Right ventricle myocardium inferior (tissue), 1 donor: Measurements from ENCODE around the gene PBX1. TPM values are rescaled to one million over a fixed set of nuclear protein-coding genes. Genes with fewer than 3 reads are reported as not detected.

Source experiments
- ATAC-seq: fragments of 200-7000 bp; cut with Tn5 transposase; one replicate; pipeline ENCODE4 v1.9.1; 2020; ENCODE audit warnings: mild to moderate bottlenecking, moderate library complexity
- DNase-seq: peaks from one replicate; pipeline ENCODE4 v3.0.0; 2021; ENCODE audit errors: missing footprints
- intact Hi-C: fragments of 100-400 bp; cut with DNase I; formaldehyde crosslinking; loops from one replicate; pipeline ENCODE4 v1.11.0; 2022
- total RNA-seq: library from RNA; stranded (reverse); fragmentation: NEBNext Ultra II Directional; extraction: Animal tissue kit (Norgen Biotek cat#: 25700); gene quantifications from one replicate; pipeline ENCODE4 v1.2.1, GENCODE V29; 2021
- donor health status: DM: no; HTN: yes; CAD: no; lungs with severe emphysema.

Gene PBX1
- total RNA-seq, 1 donor from 2014 or later, result 78.8 TPM

DNA sequence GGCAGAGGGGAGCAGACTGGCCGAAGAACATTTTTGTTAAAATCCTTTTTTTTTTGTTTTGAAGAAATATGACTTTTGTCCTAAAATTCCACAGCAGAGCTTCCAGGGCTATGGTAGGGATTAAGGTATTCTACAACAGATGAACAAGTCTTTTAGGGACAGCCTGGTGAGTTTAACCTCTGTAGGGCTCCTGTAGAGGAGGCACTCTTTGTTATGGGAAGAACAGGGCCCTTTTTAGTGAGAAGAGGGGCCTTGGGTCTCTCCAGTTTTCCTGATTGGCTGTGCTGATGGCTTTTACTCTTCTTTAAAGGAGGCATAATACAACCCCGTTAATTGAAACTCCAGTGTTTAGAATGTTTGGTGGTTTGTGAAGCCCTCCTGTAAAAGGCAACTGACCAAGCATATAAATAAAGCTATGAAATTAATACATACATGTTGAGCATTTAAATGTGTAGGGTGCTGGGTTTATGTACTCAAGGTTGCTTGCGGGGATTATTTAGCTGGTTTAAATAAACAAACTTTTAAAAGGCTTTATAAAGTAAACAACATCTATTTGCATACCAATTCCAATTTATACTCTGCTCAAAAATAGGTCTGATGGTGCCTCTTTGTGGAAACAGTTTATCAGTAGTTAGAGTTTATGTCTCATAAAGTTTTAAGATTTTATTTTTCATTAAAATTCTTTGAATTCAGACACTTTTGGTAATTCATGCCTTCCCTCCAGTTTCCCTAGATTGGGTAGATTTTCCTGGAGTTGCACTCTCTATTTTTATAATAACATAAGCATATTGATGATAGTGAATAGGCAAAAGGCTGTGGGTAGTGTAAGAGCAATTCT is 46.5 kb downstream of the PBX1 start:
- no peak for DNase-seq
- intact Hi-C loops, result no loop called here
- no peak for ATAC-seq

GRCh38 chr1:164607351-164607750 is 48.4 kb downstream of the PBX1 start:
- intact Hi-C loops, result no loop called here
- DNase-seq (no peak), ATAC-seq (no peak)

DNA sequence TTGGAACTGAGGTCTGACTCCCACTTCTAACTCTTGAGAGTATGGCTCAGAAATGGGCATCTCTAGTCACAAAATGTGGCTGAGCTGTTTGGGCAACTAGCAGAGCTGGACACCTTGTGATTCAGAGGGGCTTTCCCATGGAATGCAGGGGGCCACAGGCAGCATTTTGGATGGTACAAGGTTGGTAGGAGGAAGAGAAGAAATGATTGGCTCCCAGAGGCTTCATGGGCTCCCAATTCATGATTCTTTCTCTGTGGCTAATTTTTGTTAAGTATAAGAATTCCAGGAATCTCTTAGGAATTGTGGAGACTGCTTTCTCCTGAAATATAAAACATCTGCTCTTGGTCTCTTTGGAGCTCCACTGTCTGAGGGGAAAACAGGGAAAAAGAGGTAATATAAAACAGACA is 49.7 kb downstream of the PBX1 start:
- peak; percentile 24 for ATAC-seq
- no peak for DNase-seq
- intact Hi-C loops, result no loop called here

DNA sequence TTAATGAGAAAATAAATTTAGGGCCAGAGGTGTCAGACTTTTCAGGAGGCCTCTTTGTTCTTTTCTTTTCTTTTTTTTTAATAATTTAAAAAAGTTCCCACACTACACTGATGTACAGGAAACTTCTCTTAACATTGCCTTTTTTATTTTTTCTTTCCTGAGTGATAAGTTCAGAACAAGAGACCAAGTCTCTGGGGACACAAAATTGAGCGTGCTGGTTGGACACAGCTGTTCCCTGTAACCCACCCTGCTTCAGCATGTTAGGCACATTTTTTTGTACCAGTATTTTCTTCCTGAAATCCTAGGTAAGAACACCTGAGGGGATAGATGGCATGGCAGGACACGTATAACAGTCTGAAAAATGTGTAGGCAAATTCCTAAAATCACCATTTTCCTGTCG is 50.1 kb downstream of the PBX1 start:
- DNase-seq, result no peak

DNA sequence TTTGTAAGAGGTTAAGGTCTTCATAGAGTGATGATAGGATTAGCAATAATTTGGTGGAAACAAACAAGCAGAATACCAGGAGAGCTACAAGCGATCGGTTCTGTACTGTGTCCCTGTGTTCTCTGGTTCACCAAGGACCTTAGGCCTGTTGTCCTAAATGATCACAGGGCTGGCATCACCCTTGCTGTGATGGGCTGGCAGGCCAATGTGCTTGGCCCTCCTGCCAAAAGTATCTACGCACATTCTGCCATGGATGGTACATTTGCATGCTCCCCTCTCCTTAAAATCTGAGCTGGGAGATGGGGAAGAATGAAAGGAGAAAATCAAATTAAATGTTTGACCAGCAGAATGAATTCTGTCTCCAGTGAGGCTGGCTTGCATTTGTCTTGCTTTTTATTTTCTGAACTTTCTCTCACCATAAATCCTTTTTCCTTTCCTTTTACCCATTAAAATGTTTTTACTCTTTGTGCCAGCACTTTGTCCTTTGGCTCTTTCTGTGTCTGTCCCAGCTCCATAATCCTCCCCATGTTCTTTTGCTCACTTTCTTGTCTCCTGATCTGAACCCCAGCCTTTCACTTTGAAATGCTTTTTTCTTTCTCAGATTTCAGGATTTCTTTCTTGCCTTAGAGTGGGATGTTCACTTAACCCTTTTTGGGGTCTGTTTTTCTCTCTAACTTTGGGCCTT is 51.7 kb downstream of the PBX1 start:
- intact Hi-C loops, result loop anchor here (5.0 kb wide), 2 partner anchors 33 to 48 kb away; no protein-coding TSS in a partner anchor
- ATAC-seq (peak; percentile 69), DNase-seq (no peak)

More for the DNA sequence above, 50.1 kb downstream of the PBX1 start:
- intact Hi-C loops, result no loop called here
- peak; percentile 24 for ATAC-seq

DNA sequence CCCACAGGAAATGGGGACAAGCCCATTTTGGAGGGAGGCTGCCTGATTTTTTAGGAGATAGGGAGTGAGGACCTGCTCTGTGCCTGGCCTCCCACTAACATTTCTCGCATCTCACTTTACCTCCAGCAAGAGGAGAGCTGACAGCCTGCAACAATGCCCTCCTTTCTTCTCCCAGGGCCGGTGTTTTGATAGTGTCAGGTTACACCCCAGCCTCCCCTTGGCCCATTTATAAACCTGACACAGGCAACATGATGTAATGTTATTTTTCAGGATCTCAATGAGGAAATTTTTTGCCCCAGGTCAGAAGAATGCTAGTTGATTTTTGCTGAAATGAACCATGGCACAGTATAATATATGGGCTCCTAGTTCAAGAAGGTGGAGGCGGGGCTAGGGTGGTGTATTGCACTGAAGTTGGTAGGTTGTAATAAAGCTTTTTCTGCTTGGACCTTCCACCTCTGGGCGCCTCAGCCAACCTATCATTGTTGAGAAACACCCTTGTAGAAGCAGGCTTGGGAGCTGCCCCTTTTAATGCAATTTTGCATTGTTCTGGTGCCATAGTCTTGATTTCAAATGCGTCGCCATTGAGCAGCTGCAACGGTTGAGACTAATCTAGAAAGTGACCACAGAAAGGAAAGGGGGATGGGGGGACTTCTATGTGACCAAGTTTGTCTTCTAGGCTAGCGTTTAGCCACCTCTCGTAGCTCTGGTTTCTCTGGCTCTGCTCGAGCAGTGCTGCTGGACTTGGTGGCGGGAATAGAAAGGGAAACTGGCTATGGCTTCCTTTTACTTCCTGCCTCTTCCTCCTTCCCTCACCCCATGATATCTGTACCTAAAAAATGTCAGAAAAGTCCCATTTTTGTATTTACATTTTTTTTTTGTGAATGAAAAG is 53.0 kb downstream of the PBX1 start:
- DNase-seq, result no peak
- intact Hi-C loops, result loop anchor here (5.0 kb wide), 2 partner anchors 35 to 50 kb away; no protein-coding TSS in a partner anchor
- peak; percentile 32 for ATAC-seq

- ATAC-seq, result no peak
- intact Hi-C loops, result loop anchor here (5.0 kb wide), 2 partner anchors 36 to 51 kb away; no protein-coding TSS in a partner anchor
- no peak for DNase-seq
Measured at GRCh38 chr1:164613176-164613575, 54.2 kb downstream of the PBX1 start.

GRCh38 chr1:164614316-164614715 is 55.3 kb downstream of the PBX1 start:
- intact Hi-C loops, result loop anchor here (5.0 kb wide), 2 partner anchors 37 to 52 kb away; no protein-coding TSS in a partner anchor
- ATAC-seq, result no peak
- DNase-seq, result no peak

GRCh38 chr1:164617377-164618201 is 58.6 kb downstream of the PBX1 start:
- intact Hi-C loops, result loop anchor here (5.0 kb wide), 1 partner anchor 170 kb away; no protein-coding TSS in a partner anchor
- DNase-seq, result no peak
- ATAC-seq, result no peak

DNA sequence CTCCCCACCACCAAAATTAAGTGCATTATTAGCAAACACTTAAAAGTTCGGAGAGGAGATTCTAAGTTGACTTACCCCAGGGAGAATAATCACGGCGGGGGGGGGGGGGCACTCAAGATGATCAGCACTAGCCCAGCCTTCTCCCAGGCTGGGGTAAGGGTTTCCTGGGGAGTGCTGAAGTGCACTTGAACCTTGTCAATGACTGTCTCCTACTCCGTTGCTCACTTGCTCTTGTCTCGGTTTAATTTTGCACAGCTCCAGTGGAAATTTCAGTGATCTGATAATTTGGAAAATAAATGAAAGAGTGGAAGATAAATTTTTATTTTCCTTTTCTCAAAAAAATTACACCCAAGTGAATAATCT is 59.2 kb downstream of the PBX1 start:
- intact Hi-C loops, result loop anchor here (5.0 kb wide), 1 partner anchor 169 kb away; no protein-coding TSS in a partner anchor
- ATAC-seq, result no peak
- DNase-seq, result no peak

- DNase-seq, result no peak
- no peak for ATAC-seq
- intact Hi-C loops, result loop anchor here (5.0 kb wide), 1 partner anchor 168 kb away; no protein-coding TSS in a partner anchor
Measured at GRCh38 chr1:164619006-164619784, 60.2 kb downstream of the PBX1 start.

GRCh38 chr1:164622068-164622845 is 63.3 kb downstream of the PBX1 start:
- intact Hi-C loops, result no loop called here
- DNase-seq, result peak; percentile 37
- peak; percentile 81 for ATAC-seq

GRCh38 chr1:164623805-164624204 is 64.8 kb downstream of the PBX1 start:
- DNase-seq (no peak), ATAC-seq (no peak)
- intact Hi-C loops, result no loop called here

DNA sequence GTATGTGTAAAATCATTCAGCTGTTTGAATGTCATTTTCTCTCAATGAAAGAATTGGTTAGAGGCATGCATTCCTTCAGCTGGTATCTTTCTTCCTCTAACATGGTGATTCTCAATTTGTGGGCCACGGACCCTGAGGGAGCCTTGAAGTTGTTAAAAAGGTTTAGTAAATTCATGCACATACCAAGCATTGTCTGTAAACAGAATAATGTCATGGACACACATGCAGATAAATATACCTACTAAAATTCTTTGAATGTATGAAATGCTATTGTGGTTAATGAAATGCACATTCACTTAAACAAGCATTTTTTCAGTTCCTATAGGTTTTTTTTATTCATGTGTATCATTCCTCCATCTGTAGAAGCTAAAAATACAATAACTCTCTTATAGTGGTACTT is 65.4 kb downstream of the PBX1 start:
- no peak for ATAC-seq
- no peak for DNase-seq
- intact Hi-C loops, result no loop called here

GRCh38 chr1:164625004-164625617 is 66.1 kb downstream of the PBX1 start:
- no peak for DNase-seq
- intact Hi-C loops, result no loop called here
- no peak for ATAC-seq

- no peak for DNase-seq
- intact Hi-C loops, result no loop called here
- no peak for ATAC-seq
Measured at GRCh38 chr1:164628772-164629171, 69.8 kb downstream of the PBX1 start.
